HepG2 (cell line): ENCODE data around the gene ZNF771. TPM values are rescaled to one million over a fixed set of nuclear protein-coding genes. Genes with fewer than 3 reads are reported as not detected.

Experiments
- AKNA ChIP-seq: sonication (generic); formaldehyde crosslinking; IDR thresholded peaks from 2 replicates; pipeline ENCODE4 v1.4.0; 2020; ENCODE audit warnings: missing genetic modification reagents, borderline replicate concordance
- CENPBD1 ChIP-seq: sonication (generic); formaldehyde crosslinking; IDR thresholded peaks from 2 replicates; pipeline ENCODE4 v1.8.0; 2022; ENCODE audit warnings: missing genetic modification reagents, low read depth, mild to moderate bottlenecking, borderline replicate concordance
- KDM3A ChIP-seq: IDR thresholded peaks from 2 replicates; pipeline ENCODE4 v1.6.1; 2018; ENCODE audit warnings: low read depth, missing compliant biosample characterization
- MEIS1 ChIP-seq: sonication (generic); formaldehyde crosslinking; IDR thresholded peaks from 2 replicates; pipeline ENCODE4 v1.9.0; 2021; ENCODE audit warnings: mild to moderate bottlenecking, missing genetic modification reagents, moderate library complexity, borderline replicate concordance
- NFKB2 ChIP-seq: sonication (generic); formaldehyde crosslinking; IDR thresholded peaks from 2 replicates; pipeline ENCODE4 v1.4.0; 2020; ENCODE audit warnings: missing genetic modification reagents, borderline replicate concordance
- NPAS2 ChIP-seq: sonication (generic); formaldehyde crosslinking; IDR thresholded peaks from 2 replicates; pipeline ENCODE4 v1.8.0; 2022; ENCODE audit warnings: mild to moderate bottlenecking, missing genetic modification reagents, borderline replicate concordance
- PRDM15 ChIP-seq: sonication (generic); formaldehyde crosslinking; IDR thresholded peaks from 2 replicates; pipeline ENCODE4 v1.4.0; 2020; ENCODE audit warnings: missing genetic modification reagents
- PREB ChIP-seq: sonication (generic); formaldehyde crosslinking; IDR thresholded peaks from 2 replicates; pipeline ENCODE4 v1.4.0; 2020; ENCODE audit warnings: missing genetic modification reagents
- RFX1 ChIP-seq: fragments of 450-650 bp; IDR thresholded peaks from 2 replicates; pipeline ENCODE4 v1.6.1; 2017
- ZFP37 ChIP-seq: sonication (generic); formaldehyde crosslinking; IDR thresholded peaks from 2 replicates; pipeline ENCODE4 v1.4.0; 2020; ENCODE audit warnings: missing genetic modification reagents, borderline replicate concordance
- ZNF562 ChIP-seq: sonication (generic); formaldehyde crosslinking; IDR thresholded peaks from 2 replicates; pipeline ENCODE4 v1.8.0; 2022; ENCODE audit warnings: missing genetic modification reagents, borderline replicate concordance
- ZNF724P ChIP-seq: sonication (generic); formaldehyde crosslinking; IDR thresholded peaks from 2 replicates; pipeline ENCODE4 v1.8.0; 2022; ENCODE audit warnings: missing genetic modification reagents, borderline replicate concordance
- ZNF782 ChIP-seq: sonication (generic); formaldehyde crosslinking; IDR thresholded peaks from 2 replicates; pipeline ENCODE4 v1.4.0; 2020; ENCODE audit warnings: missing genetic modification reagents, mild to moderate bottlenecking, borderline replicate concordance
- ZSCAN12 ChIP-seq: sonication (generic); formaldehyde crosslinking; IDR thresholded peaks from 2 replicates; pipeline ENCODE4 v1.9.0; 2021; ENCODE audit warnings: mild to moderate bottlenecking, missing genetic modification reagents
- polyA plus RNA-seq, 8 experiments: library from polyadenylated mRNA; depleted of rRNA in 3 of 8; stranded (reverse) in 7 of 8; unstranded in 1 of 8; fragments of >200 nt; fragmentation: Illumina TruSeq in 4 of 8; extraction: Trizol in 4 of 8; gene quantifications; 2 replicates each; pipeline versions ENCODE4 v1.2.1 to v1.2.3, GENCODE V29; 2011 to 2016; ENCODE audit warnings: low read depth in 4 of 8, missing spikeins in 1 of 8, mixed read lengths in 1 of 8; ENCODE audit not compliant: insufficient read depth in 1 of 8
- total RNA-seq, 5 experiments: library from RNA; depleted of rRNA; stranded (reverse); fragments of >200 nt; fragmentation: Illumina TruSeq; extraction: Trizol; gene quantifications; 2 replicates each; pipeline ENCODE4 v1.2.3, GENCODE V29; 2016; ENCODE audit warnings: low read depth in 1 of 5
- TF ChIP-seq, protein P1 (sequence below): sonication (generic); formaldehyde crosslinking; conservative IDR thresholded peaks from 2 replicates; pipeline ENCODE4 v1.4.0; 2020; ENCODE audit warnings: mild to moderate bottlenecking, missing genetic modification reagents, moderate library complexity

ZNF771 gene
- total and polyA plus RNA-seq, 2 of the 13 experiments (the other 11 are each of a cell fraction or from before 2014, with no cell fraction given) = 5.0 to 11.8 TPM

DNA sequence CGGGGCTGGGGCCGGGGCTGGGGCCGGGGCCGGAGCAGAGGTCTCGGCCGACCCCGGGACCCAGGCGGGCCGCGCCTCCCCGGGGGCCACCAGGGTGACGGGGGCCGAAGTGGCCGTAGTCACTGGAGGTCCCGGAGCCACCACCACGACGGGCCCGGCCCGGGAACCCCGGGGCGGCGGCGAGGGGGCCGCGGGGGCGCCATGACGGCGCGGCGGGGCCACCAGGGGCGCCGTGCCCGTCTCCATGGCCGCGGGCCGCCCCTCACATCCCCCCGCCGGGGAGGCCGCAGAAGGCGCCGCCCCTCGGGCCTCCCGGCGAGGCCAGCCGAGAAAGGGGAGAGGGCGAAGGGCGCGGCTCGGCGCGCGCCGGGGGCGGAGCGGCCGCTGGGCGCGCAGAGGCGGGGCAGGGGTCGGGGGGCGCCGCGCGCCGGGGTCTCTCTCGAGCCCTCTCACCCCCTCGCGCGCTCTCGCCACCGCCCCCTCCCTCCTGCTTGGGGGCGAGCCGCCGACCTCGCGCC is 37.4 kb upstream of the ZNF771 start (continued):
- TF ChIP-seq AKNA (CRISPR knock-in tag) (no peak), RFX1 (0 out of 2 replicates have a peak, but pooled peaks have one; percentile 19), NFKB2 (CRISPR knock-in tag) (no peak), MEIS1 (CRISPR knock-in tag) (no peak), PREB (CRISPR knock-in tag) (no peak), CENPBD1 (no peak), ZSCAN12 (no peak), ZNF562 (no peak), NPAS2 (no peak), ZNF782 (CRISPR knock-in tag) (no peak), ZFP37 (CRISPR knock-in tag) (no peak), PRDM15 (CRISPR knock-in tag) (no peak), ZNF724P (no peak), KDM3A (CRISPR knock-in tag) (no peak)
- TF ChIP-seq, protein P1, sequence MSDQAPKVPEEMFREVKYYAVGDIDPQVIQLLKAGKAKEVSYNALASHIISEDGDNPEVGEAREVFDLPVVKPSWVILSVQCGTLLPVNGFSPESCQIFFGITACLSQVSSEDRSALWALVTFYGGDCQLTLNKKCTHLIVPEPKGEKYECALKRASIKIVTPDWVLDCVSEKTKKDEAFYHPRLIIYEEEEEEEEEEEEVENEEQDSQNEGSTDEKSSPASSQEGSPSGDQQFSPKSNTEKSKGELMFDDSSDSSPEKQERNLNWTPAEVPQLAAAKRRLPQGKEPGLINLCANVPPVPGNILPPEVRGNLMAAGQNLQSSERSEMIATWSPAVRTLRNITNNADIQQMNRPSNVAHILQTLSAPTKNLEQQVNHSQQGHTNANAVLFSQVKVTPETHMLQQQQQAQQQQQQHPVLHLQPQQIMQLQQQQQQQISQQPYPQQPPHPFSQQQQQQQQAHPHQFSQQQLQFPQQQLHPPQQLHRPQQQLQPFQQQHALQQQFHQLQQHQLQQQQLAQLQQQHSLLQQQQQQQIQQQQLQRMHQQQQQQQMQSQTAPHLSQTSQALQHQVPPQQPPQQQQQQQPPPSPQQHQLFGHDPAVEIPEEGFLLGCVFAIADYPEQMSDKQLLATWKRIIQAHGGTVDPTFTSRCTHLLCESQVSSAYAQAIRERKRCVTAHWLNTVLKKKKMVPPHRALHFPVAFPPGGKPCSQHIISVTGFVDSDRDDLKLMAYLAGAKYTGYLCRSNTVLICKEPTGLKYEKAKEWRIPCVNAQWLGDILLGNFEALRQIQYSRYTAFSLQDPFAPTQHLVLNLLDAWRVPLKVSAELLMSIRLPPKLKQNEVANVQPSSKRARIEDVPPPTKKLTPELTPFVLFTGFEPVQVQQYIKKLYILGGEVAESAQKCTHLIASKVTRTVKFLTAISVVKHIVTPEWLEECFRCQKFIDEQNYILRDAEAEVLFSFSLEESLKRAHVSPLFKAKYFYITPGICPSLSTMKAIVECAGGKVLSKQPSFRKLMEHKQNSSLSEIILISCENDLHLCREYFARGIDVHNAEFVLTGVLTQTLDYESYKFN (CRISPR knock-in tag) = peak; percentile 31; the same call in 1 of the 2 replicates
